ENCODE results near the gene OOEP. TPM values are rescaled to one million over a fixed set of nuclear protein-coding genes. Genes with fewer than 3 reads are reported as not detected.

OOEP gene
- not detected for total RNA-seq

DNA sequence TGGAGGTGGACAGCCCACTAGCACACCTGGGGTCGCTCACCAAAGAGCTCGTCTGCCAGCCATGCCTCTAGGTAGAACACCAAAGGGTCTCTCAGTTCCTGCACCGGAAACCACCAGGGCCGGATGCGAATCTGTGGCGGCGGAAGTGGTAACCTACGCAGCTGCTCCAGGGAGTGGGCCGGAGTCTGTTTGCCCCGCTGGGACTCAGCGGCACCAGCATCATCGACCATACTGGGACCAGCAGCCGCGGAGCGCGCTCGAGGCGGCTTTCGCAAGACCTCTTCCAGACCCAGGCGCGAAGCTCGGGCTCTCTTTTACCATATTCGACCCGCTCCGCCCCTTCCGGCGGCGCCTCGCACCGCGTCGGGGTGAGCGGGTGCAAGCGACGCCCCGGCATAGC lies at the start of gene OOEP:
OOEP (minus strand) TSS at position 335 of the 400 bp plus-strand sequence; CDS start at position 230, 105 bp downstream.
- DNase-seq (ENCODE audit: low spot score in 2 of 2) = no peak
- Histone ChIP-seq H3K4me3 (no peak within 1 kb of the TSS), H3K4me1 (no peaks in the 10 kb centered on the region), H3K27me3 (no peaks in the 10 kb centered on the region), H3K9me3 (peaks cover 3 to 9% of the 10 kb centered on the region in 2 donors), H3K36me3 (no peaks in the 10 kb centered on the region), H3K27ac (no peak within 1 kb of the TSS)
- no peak for TF ChIP-seq CTCF (IDR thresholded peaks at IDR 0.05)
- intact Hi-C loops (cut with DNase I) = no loop called here

DNA sequence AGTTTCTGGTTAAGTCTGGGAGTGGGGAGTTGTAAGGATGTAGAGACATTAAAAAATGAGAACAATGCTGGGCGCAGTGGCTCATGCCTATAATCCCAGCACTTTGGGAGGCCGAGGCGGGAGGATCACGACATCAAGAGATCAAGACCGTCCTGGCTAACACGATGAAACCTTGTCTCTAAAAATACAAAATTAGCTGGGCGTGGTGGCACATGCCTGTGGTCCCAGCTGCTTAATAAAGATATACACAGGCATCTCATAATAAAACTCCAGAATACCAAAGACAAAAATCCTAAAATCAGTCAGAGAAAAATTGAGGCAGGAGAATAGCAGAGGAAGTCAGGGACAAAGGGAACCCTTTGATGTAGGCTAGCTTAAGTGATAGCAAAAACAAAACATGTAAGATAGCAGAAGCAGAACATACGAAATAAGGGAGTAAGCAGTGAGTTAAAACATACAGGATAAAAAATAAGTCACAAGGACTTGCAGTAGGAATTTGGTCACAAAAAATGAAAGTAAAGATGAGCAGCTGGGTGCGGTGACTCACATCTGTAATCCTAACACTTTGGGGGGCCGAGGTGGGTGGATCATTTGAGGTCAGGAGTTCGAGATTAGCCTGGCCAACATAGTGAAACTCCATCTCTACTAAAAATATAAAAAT lies 48.5 kb upstream of the OOEP start:
- H3K4me3 ChIP-seq = no peak overlapping the region

DNA sequence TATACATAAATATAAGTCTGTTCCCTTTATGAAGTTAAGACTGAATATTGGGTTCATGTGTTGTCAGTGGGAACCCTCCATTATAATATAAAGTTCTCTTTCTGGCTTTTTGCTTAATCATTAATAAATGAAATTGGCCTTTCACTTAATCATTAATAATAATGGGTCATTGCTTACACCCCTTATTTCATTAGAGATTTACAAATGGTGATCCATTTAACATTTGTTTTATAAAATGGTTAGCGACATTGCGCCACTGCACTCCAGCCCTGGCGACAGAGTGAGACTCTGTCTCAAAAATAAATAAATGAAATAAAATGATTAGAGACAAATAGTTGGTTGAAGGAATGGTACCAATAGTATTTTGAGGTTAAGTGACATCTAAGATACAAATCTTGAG lies 43.4 kb upstream of the OOEP start:
- H3K4me3 ChIP-seq = no peak overlapping the region
- H3K36me3 ChIP-seq = no peaks in the 10 kb centered on the region
- intact Hi-C loops (cut with DNase I) = no loop called here
- no peak for TF ChIP-seq CTCF (IDR thresholded peaks at IDR 0.05)
- no peak for DNase-seq (ENCODE audit: low spot score in 2 of 2)
- H3K4me1 ChIP-seq = no peaks in the 10 kb centered on the region
- no peaks in the 10 kb centered on the region for H3K27me3 ChIP-seq
- H3K27ac ChIP-seq = no peak overlapping the region
- no peaks in the 10 kb centered on the region for H3K9me3 ChIP-seq

More for the DNA sequence above, 48.5 kb upstream of the OOEP start:
- TF ChIP-seq CTCF (IDR thresholded peaks at IDR 0.05) = no peak
- Histone ChIP-seq H3K4me1 (no peaks in the 10 kb centered on the region), H3K27ac (no peak overlapping the region), H3K27me3 (no peaks in the 10 kb centered on the region), H3K9me3 (no peaks in the 10 kb centered on the region), H3K36me3 (peaks cover 0 to 6% of the 10 kb centered on the region in 2 donors)
- DNase-seq (ENCODE audit: low spot score in 2 of 2) = no peak
- intact Hi-C loops (cut with DNase I) = no loop called here

- Histone ChIP-seq H3K27me3 (no peaks in the 10 kb centered on the region), H3K4me1 (no peaks in the 10 kb centered on the region), H3K4me3 (no peak overlapping the region), H3K36me3 (no peaks in the 10 kb centered on the region), H3K27ac (no peak overlapping the region), H3K9me3 (no peaks in the 10 kb centered on the region)
- intact Hi-C loops (cut with DNase I) = no loop called here
- TF ChIP-seq CTCF (IDR thresholded peaks at IDR 0.05) = no peak
- DNase-seq (ENCODE audit: low spot score in 2 of 2) = no peak
Observed at GRCh38 chr6:73409395-73409794, 39.7 kb upstream of the OOEP start.

GRCh38 chr6:73400656-73401055 lies 31.0 kb upstream of the OOEP start:
- Histone ChIP-seq H3K27me3 (no peaks in the 10 kb centered on the region), H3K9me3 (no peaks in the 10 kb centered on the region), H3K4me1 (no peaks in the 10 kb centered on the region), H3K4me3 (no peak overlapping the region), H3K27ac (no peak overlapping the region), H3K36me3 (no peaks in the 10 kb centered on the region)
- DNase-seq (ENCODE audit: low spot score in 2 of 2) = no peak
- no peak for TF ChIP-seq CTCF (IDR thresholded peaks at IDR 0.05)
- intact Hi-C loops (cut with DNase I) = no loop called here

DNA sequence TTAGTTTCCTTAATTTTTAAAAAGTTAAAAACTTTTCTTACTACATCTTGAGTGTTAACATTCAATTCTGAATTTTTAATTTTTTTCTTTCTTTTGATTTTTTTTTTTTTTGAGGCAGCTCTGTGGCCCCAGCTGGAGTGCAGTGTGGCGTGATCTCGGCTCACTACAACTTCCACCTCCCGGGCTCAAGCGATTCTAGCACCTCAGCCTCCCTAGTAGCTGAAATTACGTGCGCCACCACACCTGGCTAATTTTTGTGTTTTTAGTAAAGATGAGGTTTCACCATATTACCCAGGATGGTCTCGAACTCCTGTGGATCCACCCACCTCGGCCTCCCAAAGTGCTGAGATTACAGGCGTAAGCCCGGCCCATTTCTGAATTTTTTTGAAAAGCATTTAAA lies 26.2 kb upstream of the OOEP start:
- intact Hi-C loops (cut with DNase I) = no loop called here
- no peak overlapping the region for H3K4me3 ChIP-seq
- no peaks in the 10 kb centered on the region for H3K36me3 ChIP-seq
- H3K27me3 ChIP-seq = no peaks in the 10 kb centered on the region
- H3K27ac ChIP-seq = no peak overlapping the region
- no peak for DNase-seq (ENCODE audit: low spot score in 2 of 2)
- TF ChIP-seq CTCF (IDR thresholded peaks at IDR 0.05) = no peak
- H3K9me3 ChIP-seq = no peaks in the 10 kb centered on the region
- H3K4me1 ChIP-seq = no peaks in the 10 kb centered on the region

Measured in ascending aorta (tissue), 2 donors.